ENCODE data around the gene KDM2B.

The KDM2B gene

DNA sequence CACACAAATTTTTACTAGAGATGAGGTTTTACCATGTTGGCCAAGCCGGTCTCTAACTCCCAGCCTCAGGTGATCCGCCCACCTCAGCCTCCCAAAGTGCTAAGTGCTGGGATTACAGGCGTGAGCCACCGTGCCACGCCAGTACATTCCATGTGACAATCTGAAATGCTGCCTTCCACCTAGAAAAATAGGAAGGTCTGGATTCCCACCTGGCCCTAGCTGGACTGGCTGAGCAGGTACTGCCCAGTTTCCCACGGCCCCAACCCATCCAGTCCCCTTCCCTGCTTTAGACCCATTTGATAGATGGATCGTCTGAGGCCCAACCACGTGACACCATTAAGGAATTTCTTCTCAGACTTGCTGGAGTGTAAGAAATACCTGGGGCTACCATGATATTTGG, 55.4 kb downstream of the KDM2B start:
- DNase-seq: no peak

DNA sequence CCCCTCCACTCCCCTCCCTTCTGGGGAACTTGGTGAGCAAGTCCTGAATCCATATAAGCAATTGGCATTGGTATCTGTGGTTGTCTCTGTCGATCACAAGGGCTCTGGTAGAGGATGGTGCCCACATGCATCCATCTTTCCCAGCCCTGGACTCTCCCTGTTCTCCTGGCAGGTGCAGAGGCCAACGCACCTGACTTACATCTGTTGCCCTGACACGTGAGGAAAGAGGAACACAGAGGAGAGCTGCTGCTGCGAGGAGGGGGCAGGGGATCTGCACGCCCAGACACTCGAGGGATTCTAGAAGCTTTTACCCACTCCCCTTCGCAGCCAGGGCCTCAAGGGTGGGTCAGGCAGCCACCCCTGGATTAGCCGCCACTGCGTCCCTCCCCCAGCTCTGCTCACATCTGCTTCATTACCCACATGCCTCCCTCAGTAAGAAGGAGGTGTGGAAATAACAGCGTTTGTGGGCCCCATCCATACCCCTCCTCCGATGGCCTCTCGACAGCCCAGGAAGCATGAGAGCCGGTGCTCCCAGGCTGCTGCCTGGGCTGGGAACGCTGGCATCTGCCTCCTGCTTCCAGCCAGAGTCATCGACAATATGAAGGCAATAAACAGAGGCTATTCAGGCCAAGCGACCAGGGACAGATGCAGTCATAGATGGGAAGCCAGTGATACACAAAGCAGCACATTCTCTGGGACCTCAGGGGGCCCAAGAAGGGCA, 56.5 kb downstream of the KDM2B start:
- DNase-seq: no peak

DNA sequence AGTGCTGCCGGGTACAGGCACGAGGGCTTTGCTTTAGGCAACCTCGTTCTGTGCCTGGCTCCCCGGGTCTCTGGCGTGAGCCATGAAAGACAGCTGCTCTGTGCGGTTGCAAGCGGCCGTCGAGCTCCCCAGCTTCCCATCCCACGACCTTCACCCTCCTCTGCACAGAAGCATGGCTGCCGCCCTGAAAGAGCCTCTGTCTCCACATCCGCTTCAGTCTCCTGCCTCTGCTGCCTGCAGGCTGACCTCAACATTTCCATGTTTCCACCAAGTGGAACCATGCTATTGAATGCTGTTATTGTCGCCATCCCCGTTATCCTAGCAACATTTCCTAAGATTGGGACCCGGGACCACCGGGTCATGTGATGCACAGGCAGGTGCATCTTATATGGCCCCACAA, 57.1 kb downstream of the KDM2B start:
- no peak for DNase-seq

DNA sequence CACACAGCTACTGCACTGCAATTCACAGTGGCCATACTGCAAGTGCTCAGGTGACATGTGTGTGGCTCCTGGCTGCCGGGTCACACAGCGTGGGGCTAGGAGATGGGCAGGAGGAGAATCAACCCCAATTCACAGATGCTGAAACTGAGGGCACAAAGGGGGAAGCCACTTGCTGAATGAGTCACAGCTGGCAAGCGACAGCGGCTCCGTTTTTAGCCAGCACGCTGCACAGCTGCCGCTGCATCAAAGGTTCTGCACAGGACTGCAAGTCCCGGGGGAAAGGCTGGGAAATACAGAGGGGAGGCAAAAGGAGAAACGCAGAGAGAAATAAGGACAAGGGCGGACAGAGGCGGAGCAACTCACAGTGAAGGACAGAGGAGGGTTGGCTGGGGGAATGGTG, 57.9 kb downstream of the KDM2B start:
- DNase-seq: no peak

DNA sequence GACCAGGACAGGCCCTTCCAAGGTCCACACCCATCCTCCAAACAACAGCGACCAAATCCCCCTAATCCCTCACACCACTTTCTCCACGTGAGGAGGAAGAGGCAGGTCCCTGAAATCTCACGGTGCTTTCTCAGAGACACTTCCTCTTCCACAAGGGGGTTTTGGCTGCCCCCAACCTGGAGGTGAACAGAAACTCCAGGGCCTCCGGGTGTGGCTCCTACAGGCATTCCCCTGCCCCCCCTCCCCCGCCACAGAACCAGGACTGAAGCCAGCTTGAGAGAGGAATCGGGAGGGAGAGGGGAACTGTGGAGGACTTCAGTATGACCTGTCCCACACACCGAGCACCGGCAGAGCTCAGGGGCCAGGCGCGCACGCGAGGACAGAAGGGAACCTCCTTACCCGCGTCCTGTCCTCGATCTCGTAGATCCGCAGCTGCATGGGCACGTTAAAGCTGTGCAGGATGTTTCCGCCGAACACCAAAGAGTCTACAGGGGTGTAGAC, 60.2 kb downstream of the KDM2B start:
- no peak for DNase-seq

DNA sequence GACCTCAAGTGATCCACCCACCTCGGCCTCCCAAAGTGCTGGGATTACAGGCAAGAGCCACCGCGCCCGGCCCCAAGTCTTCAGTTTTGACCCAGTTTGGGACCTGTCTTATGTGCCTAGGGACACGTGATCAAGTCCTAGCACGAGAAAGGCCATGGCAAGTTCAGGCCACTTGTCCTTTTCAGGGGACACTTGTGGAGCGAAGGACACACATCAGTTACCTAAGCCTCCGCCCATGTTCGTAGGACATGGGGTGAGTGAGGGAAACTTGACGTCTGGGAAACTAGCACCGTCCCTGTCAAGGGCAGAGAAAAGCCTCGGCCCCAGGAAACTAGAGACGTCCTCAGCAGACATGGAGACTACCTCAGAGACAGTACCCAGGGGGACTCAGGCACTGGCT, 60.7 kb downstream of the KDM2B start:
- DNase-seq: no peak

DNA sequence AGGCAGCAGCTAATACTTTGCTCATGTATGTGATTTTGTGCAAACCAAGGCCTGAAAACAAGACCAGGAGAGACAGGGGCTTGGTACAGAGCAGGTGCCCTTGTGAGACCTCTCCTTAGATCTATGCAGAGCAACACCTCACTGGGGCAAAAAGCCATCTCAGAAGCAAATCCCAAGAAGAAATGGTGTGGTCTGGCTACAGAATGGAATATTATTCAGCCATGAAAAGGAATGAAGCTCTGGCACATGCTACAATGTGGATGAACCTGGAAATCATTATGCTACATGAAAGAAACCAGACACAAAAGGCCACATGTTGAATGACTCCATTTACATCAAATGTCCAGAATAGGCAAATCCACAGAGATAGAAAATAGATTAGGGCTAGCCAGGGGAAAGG, 61.6 kb downstream of the KDM2B start:
- no peak for DNase-seq

DNA sequence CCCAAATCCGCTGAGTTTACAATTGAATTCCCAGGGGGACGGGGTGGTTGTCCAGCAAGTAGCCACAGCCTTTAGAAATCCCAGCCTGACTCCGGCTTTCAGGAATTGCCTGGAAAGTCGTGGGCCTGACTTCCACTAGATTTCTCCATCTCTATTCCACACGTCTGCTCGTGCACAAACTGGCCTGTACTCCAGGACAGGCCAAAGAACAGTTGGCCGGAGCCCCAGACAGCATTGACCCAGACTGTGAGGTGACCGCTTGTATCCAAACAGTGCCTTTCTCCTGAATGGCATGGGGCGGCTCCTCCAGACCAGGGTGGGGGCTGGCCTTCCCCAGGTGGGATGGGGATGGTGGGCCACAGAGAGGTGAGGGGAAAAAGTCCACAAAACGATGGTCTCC, 62.2 kb downstream of the KDM2B start:
- no peak for DNase-seq

DNA sequence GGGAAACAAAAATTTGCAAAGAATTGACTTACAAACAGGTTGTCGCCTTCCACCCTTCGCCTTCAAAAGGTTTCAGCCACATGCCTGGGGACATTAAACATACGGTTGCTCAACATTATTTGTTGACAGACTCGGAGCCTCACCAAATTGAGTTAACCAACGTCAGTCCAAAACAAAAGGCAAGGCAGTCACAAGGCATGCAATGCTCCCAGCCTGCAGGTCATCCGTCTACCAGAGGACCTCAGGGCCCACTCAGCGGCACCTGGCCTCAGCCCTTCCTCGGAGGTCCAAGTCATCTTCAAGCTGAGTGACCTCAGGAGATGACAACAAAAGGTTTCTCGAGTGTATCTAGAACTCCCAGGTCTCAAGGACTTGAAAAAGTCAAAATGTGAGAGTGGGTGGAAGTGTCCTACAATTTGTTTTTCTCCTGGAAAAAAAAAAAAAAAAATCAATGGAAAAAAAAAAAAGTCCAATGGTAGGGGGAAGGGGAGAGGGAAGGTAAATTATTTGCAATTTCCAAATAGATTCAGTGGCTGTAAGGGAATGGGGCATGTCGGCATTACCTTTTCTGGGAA, 64.3 kb downstream of the KDM2B start:
- no peak for DNase-seq

DNA sequence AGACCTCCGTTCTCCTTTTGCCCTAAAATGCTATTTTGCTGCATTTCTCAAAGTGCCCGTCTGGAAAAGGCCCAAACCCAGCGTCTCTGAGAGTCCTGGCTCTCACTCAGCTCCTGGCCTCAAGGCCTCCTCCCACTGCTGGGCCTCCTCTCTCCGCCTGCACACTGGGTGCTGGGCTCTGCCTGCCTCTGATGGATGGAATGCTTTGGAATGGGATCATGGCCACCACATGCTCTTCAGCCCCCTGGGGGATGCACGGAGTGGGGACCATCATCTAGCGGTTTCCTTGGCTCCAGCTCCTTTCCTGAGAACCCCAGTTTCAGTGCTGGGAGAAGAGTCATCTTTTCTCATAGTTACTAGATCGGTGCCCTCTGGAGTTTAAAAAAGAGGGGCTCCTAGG, 65.2 kb downstream of the KDM2B start:
- no peak for DNase-seq

DNA sequence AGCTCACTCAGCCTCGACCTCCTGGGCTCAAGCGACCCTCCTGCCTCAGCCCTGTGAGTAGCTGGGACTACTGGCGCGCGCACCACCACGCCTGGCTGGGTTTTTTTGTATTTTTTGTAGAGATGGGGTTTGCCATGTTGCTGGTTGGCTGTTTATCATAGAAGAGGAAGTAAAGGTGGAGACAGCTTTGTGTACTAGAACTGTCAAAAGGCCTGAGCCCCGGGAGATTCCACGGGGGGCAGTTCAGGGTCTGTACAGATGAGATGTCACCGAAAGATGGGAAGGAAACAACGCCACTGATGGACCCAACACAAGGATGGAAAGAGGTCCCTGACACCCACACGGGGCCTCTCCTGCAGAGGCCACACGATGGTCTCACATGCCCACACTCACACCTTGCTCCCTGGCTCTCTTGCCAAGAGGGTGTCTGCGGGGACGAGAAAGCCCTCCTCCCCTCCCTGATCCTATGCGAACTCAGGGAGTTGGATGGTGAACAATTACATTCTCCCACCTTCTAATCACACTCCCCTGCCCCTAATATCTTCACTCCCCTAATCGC, 66.6 kb downstream of the KDM2B start:
- DNase-seq: no peak

DNA sequence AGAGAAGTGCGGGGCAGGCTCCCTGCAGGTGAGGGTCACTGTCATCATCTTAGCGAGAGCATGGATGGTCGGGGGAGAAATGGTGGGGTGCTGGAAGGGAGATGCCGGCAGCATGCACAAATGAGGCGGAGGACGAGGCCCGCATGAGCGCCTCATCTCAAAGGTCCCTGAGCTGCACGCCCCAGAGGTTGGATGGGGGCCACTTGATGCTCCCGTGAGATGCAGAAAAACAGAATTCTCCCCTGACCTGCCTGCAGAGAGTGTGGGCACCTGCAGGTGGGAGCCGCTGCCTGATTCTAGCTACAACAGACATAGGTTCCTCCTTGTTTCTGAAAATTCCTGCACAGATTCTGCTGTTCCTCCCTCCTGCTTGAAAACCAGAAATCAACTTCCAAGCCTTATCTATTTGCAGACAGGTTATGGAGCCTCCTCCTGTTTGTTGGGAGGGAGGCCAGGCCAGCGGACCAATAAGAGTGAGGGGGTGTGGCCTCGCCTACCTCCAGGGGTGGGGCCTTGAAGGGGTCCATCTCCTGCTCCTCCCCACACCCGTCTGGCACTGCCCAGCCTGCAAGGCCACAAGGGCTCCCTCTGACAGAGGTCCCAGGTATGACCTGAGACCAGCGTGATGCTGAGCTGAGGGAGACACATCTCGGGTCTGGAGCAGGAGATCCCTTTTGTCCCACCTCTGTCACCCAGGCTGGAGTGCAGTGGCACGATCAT, 67.2 kb downstream of the KDM2B start:
- DNase-seq: no peak

DNA sequence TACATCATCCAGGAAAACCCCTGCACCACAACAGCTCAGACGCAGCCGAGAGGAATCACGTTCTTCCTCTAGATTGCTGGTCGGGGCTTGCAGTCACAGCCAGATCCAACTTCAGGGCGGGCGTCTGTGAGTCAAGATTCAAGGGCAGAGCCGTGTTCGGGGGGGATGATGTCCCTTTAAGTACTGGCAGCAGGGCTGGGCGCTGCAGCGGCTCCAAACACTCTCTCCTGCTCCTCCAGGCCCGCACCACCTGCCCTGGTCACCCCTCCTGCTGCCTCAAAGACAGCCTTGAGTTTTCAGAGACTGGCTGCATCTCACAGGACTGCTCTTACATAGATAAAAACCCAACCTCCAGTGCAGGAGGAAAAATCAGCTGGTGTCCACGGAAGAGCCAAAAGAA, 68.3 kb downstream of the KDM2B start:
- no peak for DNase-seq

DNA sequence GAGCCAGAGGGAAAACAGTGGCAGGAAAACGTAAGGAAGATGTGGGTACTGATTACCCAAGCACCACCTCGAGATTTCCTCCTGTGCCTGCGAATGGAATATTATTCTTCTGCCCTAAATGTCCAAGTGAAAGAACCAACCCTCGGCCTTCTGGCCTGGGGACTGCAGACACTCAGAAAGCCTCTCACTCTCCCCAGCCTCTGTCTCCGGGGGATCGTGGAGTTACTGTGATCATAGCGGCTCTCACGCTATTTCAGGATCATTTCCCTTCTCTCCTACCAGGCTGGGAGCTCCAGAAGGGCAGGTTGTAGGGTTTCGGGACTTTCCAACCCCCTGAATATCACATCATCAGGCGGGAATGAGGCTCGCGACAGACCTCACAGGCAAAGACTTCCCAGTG, 68.9 kb downstream of the KDM2B start:
- no peak for DNase-seq

DNA sequence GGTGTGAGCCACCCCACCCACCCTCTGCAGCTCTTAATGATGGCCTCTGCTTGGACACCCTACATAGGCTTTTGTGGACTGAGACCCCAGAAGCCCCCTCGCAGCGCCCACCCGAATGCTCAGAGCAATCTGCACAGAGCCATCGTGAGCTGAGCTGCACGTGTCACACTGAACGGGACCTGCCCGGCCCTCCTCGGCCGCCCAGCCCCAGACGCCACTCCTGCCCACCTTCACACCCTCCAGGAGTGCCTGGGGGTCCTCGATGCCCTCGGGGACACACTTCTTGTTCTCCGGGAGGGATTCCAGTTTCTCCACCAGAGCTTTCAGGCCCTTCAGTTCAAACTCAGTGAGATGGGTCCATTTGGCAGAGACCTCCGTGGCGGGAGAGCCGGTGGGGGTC, 71.5 kb downstream of the KDM2B start:
- no peak for DNase-seq

DNA sequence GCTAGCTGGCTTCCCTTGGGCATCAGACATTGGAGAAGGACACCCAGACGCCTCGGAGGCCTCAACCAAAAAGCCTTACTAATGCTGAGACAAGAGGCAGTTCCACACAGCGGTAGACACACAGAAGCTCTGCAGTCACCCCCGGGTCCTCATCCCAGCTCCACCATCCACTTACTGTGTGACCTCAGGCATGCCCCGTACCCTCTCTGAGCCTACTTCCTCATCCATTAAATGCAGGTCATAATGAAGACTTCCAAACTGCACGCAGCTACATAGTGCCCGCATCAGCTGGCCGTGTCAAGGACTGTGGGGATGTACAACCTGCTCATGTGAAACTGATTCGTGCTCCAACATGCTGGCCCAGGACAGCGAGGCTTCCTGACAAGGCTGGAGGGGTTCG, 72.3 kb downstream of the KDM2B start:
- DNase-seq: no peak

DNA sequence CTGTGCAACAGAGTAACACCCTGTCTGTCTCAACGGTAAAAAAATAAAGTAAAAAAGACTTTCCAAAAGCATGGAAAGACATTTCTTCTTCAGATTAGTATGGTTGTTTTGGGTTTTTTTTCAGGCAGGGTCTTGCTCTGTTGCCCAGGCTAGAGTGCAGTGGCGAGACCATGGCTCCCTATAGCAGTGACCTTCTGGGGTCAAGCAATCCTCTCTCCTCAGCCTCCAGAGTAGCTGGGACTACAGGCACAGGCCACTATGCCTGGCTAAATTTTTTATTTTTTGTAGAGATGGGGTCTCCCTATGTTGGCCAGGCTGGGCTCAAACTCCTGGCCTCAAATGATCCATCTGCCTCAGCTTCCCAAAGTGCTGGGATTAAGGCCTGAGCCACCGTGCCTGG, 72.8 kb downstream of the KDM2B start:
- no peak for DNase-seq

DNA sequence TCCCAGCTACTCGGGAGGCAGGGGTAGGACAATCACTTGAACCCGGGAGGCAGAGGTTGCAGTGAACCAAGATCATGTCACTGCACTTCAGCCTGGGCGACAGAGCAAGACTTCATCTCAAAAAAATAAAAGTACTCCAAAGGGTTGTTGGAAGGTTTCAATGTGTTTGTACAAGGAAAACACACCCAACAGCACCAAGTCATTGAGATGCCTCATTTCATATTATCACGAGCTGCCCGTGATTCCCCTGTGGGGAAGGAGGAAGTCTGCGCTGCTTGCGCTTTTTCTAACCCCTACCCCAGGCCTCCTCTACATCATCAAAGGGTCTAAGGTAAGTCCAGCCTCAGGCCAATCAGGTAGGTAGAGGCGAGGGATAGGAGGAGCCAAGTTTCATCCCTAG, 73.6 kb downstream of the KDM2B start:
- DNase-seq: no peak

DNA sequence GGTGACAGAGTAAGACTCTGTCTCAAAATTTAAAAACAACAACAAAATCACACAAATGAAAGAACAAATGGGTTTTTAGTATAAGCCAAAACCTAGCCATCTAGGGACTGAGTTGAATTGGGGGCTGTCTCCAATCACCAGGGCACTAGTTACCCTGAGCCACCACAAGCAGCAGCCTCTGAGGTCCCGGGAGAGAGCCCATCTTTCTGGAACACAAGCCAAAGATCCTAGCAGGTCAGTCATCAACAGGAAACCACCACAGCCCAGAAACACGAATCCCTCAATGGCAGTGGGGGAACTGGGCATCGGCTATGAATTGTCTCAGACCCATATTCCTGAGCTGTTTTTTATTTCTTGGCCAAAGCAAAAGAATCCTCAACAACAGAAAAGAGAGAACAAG, 75.3 kb downstream of the KDM2B start:
- DNase-seq: no peak

DNA sequence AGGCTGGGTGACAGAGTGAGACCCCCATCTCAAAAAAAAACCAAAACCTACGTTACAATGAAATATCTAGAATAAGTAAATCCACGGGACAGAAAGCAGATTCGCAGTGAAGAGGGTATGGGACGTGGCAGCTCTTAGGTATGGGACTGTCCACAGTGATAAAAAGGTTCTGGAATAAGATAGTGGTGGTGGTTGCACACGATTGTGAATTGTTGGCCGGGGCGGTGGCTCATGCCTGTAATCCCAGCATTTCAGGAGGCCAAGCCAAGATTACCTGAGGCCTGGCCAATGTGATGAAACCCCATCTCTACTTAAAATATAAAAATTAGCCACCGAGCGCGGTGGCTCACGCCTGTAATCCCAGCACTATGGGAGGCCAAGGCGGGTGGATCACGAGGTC, 76.3 kb downstream of the KDM2B start:
- no peak for DNase-seq

DNA sequence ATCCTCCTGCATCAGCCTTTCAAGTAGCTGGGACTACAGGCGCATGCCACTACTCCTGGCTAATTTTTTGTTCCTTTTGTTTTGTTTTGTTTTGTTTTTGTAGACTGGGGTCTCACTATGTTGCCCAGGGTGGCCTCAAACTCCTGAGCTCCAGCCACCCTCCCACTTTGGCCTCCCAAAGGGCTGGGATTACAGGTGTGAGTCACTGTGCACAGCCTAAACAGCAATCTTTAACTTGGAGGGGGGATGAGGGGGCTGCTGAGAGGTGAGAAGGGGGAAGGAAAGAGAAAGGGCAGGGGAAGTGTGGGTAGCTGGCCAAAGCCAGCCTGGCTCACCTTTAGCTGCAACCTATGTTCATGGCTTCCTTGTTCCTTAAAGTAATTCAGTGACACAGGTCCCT, 77.4 kb downstream of the KDM2B start:
- DNase-seq: no peak

DNA sequence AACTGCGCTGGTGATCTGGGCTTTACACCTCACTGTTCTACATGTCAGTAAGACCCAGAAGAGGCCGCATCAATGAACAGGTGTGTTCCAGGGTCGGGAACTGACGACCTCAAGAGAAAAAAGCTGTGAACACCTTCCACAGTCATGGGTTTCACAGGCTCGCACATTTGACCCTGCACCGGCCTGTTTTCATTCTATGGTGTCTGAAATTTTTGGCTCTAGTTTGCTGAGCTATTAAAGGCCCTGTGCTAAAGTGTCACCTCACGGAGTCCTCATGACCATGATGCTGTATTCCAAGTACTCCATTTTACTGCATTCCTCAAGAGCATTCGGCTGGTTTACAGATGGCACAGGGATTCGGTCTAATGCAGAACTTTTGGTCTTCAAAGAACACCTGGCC, 78.9 kb downstream of the KDM2B start:
- DNase-seq: no peak

DNA sequence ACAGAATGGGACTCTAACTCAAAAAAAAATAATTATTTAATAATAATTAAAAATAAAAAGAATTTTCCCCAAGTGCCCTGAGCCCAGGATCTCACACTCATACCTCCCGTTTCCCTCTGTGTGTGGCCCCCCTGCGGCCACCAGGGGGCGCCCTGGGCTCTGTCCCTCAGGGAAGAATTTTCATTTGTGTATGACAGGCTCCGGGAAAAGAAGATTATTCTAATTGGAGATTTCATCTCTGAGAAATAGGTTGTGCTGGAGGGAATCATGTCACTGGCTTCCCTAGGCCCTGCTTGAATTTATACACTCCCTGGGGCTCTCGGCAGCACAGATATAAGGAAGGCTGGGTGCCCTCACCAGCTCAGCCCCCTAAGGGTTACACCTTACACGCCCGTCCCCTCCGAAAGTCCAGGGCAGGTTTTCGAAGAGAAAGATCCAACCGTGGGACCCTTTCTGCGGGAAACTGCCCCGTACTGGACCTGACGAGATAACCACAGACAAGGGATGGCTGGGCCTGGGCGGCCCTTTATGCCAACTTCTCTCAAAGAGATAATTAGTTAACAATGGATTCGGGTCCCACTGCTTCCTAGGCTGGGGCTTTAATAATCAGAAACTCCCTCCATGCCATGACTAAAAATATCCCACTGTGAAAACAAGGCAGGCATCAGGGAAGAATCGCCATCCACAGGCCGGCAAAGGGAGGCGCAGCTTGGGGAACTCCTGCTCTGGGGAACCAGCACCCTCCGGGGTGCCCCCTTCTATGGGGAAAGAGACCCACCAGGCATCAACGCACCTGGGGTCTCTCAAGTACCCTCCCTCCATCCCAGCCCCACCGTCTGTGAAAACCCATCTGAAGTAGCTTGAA, 80.7 kb downstream of the KDM2B start:
- DNase-seq: peak; percentile 74
